HG03060 (cell line): Measurements from ENCODE around the gene KLHL7.
"Not testable (repeated sequence)": the region's sequence is repeated elsewhere in the genome, so short reads cannot be mapped to it uniquely, and the experiment has no call there.

Experiments
- ATAC-seq: cut with Tn5 transposase; IDR thresholded peaks from one replicate; pipeline ENCODE4 v1.9.1; 2021; ENCODE audit warnings: low read depth, moderate number of reproducible peaks; ENCODE audit not compliant: unreplicated experiment

The KLHL7 gene

DNA sequence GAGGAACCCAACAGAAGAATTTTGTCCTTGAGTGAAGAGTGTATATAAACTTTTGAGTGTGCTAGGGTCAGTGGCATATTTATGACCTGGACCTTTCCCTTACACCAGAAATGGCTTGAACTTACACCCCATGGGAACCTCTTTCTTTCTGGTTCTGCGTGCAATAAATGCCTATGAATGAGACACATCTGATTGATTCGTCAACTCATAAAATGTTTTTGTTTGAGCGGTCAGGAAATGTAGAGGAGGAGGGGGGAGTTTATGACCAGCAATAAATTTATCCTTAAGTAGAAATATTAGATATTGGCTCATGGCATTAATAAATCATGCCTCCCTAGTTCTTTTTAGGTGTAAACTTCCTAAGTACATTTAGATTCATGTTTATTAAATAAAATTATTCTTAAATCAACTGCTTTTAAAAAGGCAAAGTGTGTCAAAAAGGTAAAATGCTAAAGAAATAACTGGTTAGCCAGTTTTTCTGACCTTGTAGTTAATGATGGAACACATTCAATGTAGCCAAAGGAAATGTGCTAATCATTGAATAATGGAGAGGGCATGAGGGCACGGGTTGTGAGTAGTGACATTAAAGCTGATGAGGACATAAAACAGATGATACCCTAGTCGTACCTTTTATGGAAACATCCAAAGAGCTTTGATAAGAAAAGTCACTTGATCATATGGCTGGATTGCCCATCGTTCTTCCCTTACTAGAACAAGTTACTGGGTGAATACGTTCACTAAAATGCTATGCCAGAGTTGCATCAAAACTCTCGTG is 62.7 kb downstream of the KLHL7 start:
- ATAC-seq = no peak

DNA sequence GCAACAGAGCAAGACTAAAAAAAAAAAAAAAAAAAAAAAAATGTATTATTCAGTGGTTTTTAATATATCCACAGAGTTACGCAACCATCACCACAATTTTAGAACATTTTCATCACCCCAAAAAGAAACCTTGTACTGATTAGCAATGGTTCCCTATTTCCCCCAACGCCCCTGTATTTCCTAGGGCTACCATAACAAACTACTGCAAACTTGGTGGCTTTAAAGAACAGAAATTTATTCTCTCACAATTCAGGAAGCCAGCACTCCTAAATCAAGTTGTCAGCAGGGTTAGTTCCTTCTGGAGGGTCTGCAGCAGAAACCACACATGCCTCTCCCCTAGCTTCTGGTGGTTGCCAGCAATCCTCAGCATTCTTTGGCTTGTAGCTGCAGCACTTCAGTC is 70.4 kb downstream of the KLHL7 start:
- ATAC-seq = no peak

DNA sequence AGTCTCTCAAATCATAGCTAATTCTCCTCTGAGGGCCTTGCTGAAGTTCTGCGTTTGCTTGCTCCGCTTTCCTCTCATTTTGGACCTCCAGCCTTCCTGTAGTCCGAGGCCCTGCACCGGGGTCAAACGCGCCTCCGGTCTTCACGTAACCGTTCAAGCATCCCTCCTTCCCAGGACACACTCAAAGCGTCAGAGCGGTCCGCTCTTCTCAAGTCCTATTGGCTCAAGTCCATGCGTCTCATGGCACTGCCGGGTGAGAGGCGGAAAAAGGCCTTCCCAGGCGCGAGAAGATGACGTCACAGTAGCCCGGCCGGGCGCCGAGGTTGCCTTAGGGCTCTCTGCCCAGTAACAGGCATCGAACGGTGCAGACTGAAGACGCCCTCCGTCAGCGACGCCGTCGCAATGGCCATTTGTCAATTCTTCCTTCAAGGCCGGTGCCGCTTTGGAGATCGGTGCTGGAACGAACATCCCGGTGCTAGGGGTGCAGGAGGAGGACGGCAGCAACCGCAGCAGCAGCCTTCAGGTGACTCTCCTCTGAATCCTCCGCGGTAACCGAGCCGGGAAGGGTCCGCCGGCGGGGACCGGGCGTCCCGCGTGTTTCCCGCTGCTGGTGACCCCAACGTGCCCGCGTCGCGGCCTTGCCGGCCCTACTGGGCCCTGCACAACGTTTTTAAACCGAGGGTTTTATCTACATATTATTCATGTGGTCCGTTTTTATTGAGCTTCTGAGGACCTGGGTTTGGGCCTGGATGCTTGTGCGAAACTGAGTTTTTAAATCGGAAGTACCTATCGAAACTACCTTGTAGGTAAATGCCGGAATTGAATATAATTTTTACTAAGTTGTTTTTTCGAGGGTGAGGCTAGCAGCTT is 76.3 kb downstream of the KLHL7 start, which contains the start of gene NUP42:
Gene NUP42 (plus strand): TSS at position 365 of the 870 bp plus-strand sequence. CDS start 38 bp downstream, at position 403.
- peak; percentile 89 for ATAC-seq

DNA sequence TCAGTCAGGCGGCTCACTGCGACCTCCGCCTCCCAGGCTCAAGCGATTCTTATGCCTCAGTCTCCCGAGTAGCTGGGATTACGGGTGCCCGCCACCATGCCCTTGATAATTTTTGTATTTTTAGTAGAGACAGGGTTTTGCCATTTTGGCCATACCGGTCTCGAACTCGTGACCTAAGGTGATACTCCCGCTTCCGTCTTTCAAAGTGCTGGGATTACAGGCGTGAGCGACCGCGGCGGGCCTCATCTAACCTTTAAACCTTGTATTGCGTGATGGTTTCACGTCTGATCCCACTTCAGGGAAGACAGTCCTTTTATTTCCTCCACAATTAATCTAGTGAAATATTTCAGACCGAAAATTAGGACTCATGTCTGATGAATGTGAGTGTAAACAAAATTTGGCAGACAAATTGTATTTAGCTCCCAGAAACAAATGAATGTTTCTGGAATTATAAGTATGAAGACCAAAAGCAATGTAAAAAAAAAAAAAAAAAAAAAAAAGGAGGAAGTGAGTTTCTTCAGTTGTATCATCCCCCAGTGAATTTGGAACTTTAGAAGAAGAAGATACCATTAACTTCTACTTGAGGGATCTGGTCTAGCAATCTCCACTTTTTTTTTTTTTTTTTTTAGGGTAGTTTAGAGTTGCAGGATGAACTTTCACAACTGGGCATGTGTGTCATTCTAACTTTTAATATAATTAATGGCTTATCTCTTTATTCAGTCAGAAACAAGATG is 77.9 kb downstream of the KLHL7 start:
- ATAC-seq = no peak

DNA sequence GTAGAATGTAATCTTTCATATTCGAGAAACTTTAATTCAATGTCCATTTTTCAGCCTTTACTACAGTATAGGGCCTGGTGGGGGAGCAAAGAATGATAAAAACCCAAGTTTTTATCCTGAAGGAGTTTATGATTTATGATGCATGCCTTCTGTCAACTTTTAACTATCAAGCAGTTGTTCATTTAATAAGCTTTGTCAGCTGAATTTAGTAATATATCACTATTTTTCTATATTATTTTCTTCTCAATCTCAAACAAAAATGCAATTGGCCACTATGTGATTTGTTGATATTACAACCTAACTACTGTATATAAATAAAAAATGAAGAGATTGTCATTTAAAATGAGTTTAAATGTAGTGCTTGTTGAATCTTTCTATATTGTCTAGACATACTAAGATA is 78.7 kb downstream of the KLHL7 start:
- no peak for ATAC-seq

DNA sequence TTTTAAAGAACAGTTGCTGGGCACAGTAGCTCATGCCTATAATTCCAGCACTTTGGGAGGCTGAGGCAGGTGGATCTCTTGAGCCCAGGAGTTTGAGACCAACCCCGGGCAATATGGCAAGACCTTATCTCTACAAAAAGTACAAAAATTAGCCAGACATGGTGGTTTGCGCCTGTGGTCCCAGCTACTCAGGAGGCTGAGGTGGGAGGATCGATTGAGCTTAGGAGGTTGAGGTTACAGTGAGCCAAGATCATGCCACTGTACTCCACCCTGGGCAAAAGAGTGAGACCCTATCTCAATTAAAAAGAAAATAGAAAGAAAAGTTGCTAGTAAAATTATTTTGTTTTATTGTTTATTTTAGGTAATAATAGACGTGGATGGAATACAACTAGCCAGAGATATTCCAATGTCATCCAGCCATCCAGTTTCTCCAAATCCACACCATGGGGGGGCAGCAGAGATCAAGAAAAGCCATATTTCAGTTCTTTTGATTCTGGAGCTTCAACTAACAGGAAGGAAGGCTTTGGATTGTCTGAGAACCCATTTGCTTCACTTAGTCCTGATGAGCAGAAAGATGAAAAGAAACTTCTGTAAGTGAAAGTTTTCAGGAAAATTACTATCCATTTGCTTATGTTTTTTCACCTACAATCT is 79.2 kb downstream of the KLHL7 start:
- no peak for ATAC-seq

DNA sequence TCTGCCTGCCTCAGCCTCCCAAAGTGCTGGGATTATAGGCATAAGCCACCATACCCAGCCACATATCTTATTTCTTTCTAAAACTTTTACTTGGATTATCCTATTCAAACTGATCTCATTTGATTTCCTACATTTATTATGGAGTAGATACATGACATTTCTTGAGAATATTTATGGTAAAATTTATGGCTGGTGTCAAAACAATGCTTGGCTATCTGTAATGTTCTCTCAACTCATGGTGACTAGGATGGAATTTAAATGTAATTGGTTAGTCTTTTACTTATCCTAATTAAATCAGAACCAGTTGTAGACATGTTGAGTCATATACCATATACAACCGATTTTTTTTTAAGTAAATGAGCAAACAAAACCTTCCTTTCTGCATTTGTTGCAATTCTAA is 80.4 kb downstream of the KLHL7 start:
- ATAC-seq = no peak

DNA sequence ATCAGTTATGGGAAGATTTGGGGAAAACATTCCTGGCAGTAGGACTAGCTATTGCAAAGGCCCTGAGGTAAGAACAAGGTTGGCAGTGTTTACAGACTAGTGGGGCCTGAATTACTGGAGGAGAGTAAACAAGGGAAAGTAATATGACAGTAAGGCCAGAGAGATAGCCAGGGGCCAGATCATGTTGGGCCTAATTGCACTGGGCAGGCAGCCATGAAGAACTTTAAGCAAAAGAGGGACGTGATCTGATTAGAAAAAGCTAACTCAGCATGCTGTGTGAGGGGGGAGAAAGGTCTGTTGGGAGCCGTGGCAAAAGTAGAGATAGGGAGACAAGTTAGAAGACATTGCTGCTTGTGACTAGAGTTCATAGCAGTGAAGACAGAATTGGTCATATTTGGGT is 85.4 kb downstream of the KLHL7 start:
- ATAC-seq = no peak

DNA sequence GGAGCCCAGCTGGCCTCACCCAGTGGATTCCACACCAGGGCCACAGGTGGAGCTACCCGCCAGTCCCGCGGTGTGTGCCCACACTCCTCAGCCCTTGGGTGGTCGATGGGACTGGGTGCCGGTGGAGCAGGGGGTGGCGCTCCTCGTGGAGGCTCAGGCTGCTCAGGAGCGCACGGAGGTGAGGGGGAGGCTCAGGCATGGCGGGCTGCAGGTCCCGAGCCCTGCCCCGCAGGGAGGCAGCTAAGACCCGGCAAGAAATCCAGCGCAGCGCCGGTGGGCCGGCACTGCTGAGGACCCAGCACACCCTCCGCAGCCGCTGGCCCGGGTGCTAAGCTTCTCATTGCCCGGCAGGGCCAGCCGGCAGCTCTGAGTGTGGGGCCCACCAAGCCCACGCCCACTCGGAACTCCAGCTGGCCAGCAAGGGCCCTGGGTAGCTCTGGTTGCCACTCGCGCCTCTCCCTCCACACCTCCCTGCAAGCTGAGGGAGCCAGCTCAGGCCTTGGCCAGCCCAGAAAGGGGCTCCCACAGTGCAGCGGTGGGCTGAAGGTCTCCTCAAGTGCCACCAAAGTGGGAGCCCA is 88.2 kb downstream of the KLHL7 start:
- not testable (repeated sequence) for ATAC-seq

DNA sequence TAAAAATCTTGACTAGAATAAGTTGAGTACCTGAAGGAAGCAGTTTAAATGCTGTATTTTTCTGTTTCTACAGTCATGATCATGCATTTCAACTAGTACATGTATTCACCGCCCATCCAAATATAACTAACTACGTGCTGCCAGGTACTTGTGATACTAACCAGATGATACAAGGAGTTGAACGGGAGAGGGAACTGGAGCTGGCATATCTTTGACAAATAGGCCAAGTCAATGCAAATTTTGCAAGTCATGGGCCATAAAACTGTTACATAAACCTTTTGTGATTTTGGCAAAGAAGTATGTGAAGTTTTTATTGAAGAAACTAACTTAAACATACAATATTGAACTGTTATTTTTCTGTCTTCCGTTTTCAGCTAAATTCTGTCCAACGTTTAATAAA is 90.7 kb downstream of the KLHL7 start:
- no peak for ATAC-seq

DNA sequence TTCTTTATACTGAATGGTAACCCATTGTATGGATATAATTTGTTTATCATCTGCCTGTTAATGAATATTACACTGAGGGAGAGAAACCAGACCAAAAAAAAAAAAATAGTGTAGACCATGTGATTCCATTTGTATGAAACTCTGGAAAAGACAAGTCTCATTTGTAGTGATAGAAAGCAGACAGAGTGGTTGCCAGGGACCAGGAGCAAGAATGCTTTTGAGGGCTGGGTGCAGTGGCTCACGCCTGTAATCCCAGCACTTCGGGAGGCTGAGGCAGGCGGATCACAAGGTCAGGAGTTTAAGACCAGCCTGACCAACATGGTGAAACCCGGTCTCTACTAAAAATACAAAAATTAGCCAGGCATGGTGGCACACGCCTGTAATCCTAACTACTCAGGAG is 92.2 kb downstream of the KLHL7 start:
- ATAC-seq = not testable (repeated sequence)

DNA sequence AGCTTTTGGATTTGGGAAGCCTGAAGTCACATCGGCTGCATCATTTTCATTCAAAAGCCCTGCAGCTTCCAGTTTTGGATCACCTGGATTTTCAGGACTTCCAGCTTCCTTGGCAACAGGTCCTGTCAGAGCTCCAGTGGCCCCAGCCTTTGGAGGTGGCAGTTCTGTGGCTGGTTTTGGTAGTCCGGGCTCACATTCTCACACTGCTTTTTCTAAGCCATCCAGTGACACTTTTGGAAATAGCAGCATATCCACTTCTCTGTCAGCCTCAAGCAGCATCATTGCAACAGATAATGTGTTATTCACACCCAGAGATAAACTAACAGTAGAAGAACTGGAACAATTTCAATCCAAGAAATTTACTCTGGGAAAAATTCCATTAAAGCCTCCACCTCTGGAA is 94.7 kb downstream of the KLHL7 start:
- no peak for ATAC-seq

DNA sequence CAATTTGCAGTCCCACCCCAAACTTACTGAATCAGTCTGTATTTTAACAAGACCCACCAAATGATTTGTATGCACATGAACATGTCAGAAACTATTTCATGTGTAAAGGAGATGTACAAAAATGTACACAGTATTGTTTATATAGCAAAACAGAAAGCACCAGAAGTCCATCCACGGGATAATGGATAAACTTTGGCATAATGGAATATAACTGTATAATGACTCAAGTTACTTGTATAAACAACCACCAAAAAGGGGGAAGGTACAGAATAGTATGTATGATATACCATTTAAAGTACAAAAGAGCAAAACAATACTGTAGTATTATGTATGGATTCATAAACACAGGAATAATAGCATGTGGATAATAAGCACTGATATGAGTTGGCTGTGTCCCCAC is 98.7 kb downstream of the KLHL7 start:
- ATAC-seq = no peak

DNA sequence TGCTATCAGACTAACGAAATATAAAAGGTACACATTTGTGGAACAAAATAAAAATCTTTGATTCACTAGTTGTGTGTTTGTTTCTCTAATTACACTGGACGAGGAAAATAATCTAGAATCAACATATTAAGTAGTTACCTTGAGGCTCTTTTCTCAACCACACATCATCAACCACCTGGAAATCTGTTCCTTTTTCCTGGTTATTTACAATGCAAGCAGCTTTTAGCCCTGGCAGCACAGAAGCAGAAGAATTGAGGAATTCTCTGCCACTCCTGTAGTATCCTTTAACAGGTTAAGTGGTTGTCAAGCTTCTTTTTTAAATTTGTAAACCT is 100.0 kb downstream of the KLHL7 start:
- no peak for ATAC-seq

DNA sequence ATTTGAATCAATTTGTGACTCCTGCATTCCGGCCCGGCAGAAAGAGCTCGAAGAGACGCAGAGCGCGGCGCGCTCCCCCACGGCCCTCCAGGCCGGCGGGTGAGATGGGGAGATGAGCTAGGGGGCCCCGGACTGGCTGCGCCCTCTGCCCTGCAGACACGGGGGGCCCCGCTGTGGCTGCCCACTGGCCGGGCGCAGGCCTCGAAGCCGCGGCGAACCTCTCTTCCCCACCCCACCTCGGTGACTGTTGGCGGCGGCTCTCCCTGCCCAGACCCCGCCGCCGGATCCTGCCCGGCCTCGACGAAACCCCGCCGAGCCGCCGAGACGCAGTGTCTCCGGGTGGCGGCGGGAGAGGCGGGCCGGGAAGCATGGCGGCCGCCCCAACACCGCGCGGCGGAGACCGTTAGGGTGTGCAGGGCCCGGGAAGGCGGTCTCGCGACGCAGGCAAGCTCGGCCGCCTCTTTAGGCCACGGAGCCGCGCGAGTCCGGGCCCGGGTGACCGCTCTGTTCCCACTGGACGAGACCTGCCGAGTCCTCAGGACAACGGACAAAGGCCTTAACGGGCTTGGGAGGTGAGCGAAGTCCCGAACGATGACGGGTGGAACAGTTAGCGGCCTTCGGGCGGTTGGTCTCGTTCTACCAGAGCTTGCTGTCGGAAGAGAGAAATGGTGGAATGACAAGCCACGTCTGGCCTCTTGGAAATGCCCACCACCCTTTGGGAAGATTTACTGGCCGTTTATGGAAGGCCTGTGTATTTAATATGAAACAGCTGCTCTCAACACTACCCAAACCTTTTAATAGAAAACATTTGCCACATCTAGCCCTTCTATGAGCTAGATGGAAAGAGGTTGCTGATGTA is 100.6 kb downstream of the KLHL7 start:
- ATAC-seq = no peak

DNA sequence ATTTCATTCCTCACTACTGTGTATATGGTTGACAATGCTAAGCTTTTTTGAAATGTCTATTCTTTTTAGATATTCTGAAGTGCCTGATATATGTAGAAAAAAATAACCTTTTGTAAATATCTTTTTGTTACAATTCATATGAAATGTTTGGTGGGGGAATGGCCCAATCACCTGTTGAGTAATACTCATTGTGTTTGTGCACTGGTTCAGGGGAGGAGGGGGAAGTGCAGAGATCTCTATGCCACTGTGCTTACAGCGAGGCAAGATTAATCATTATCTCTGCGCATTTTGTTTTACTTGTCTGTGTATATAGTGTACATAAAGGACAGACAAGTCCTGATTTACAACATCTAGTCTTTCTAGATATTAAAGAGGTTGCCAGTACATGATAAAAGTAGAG is 101.4 kb downstream of the KLHL7 start:
- ATAC-seq = no peak

DNA sequence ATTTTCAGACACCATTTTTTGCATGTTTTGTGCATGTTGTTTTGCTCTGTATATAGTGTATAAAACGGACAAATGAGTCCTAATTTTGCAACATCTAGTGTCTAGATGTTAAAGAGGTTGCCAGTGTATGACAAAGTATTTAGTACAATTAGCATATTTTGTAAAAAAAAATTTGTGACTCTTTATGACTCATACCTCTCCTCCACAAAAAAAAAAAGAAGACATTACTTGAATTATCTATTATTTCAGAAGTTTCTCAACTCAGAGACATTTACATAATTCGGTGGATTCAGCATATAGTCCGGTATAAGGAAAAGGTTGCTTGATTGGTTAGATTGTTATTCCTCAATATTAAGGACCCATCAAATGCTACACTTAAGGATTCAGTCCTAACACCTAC is 102.3 kb downstream of the KLHL7 start:
- no peak for ATAC-seq

DNA sequence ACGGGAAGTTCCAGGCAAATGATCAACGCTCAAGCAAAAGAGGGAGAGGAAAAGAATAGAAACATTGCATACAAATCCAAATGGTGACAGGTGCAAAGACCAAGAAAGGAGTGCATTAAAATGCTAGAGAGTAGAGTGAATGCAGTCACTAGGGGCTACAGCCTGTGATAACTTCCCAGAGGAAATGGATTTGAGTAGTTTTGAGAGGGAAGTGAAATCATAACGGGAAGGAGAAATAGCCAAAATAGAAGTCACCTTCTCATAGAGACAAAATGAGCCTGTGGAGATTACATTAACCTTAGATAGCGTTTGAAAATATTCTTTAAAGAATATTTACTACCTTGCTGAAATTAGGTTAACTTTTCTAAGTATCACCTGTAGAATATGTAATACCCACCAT is 102.7 kb downstream of the KLHL7 start:
- ATAC-seq = no peak

DNA sequence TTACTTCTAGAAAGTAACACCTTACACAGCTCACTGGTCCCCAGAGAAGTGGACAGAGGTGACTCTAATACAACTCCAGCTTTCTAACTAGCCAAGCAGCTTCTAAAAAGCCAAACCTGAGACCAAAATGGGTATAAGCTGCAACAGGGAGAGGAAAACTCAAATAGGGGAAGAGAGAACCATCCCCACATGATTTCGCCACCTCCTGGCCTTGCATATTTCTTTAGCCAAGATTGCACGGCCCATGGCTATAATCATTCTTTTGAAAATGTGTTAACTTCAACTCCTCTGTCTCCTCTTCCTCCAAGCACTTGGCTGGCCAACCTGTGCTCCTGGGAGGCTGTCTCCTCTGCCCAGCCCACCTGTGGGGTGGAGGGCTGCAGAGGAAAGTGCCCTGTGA is 104.9 kb downstream of the KLHL7 start:
- ATAC-seq = no peak
